ENCODE data around the gene MALAT1. TPM values are rescaled to one million over a fixed set of nuclear protein-coding genes. Genes with fewer than 3 reads are reported as not detected.
A peak's percentile ranks its signal among the peaks of the same experiment; 100 is the strongest.

MALAT1 gene
- total and polyA plus RNA-seq, 2 of the 13 experiments (the other 11 are each of a cell fraction or from before 2014, with no cell fraction given): 143 to 1,237 TPM

DNA sequence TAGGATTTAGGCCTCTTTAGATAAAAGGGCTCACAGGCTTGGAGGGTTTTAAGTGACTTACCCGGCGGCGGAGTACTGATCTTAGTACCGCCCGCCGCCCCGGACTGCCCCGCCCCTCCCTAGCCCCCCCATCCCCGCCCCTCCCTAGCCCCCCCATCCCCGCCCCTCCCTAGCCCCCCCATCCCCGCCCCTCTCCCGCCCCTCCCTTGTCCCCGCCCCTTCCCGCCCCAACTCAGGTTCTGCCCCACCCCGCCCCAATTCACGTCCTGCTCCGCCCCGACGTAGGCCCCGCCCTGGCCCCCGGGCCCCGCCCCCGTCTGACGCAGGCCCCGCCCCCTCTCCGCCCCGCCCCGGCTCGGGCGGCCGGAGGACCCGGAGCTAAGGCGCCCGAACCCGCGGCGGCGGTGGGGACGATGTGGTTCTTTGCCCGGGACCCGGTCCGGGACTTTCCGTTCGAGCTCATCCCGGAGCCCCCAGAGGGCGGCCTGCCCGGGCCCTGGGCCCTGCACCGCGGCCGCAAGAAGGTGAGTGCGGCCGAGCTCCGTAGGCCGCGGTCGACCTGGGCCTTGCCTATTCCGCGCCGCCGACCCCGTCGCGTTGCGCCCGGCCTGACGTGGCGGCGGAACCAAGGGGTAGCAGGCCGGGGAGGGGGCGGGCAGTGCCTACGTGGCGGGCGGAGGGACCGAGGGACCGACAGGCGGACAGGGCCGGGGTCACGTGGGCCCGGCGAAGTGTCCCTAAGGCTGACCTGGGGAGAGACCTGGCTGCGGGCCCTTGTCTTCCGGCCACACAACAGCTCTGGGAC, 26.1 kb downstream of the MALAT1 start, which contains the start of gene SCYL1 (continued):
- TF ChIP-seq ZNF749 (CRISPR knock-in tag; IDR thresholded peaks at IDR 0.05; ENCODE audit: borderline replicate concordance): no peak
- TF ChIP-seq, protein P1, sequence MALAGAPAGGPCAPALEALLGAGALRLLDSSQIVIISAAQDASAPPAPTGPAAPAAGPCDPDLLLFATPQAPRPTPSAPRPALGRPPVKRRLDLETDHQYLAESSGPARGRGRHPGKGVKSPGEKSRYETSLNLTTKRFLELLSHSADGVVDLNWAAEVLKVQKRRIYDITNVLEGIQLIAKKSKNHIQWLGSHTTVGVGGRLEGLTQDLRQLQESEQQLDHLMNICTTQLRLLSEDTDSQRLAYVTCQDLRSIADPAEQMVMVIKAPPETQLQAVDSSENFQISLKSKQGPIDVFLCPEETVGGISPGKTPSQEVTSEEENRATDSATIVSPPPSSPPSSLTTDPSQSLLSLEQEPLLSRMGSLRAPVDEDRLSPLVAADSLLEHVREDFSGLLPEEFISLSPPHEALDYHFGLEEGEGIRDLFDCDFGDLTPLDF (CRISPR knock-in tag; IDR thresholded peaks at IDR 0.05): no peak
- TF ChIP-seq SMC3 (IDR thresholded peaks at IDR 0.05; ENCODE audit: low read length): no peak
- TF ChIP-seq, protein P2, sequence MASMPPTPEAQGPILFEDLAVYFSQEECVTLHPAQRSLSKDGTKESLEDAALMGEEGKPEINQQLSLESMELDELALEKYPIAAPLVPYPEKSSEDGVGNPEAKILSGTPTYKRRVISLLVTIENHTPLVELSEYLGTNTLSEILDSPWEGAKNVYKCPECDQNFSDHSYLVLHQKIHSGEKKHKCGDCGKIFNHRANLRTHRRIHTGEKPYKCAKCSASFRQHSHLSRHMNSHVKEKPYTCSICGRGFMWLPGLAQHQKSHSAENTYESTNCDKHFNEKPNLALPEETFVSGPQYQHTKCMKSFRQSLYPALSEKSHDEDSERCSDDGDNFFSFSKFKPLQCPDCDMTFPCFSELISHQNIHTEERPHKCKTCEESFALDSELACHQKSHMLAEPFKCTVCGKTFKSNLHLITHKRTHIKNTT (CRISPR knock-in tag; IDR thresholded peaks at IDR 0.05): no peak
- TF ChIP-seq SMYD3 (CRISPR knock-in tag; IDR thresholded peaks at IDR 0.05): no peak
- TF ChIP-seq ZFP36 (IDR thresholded peaks at IDR 0.05; ENCODE audit: borderline replicate concordance, low read depth, low read length, partially characterized antibody): no peak
- no peak for TF ChIP-seq HNF4G (IDR thresholded peaks at IDR 0.05; ENCODE audit: borderline replicate concordance, low read depth, low read length)
- no peak for TF ChIP-seq HNF4G (CRISPR knock-in tag; IDR thresholded peaks at IDR 0.05; ENCODE audit: borderline replicate concordance, low read depth)
- no peak for TF ChIP-seq SP1 (IDR thresholded peaks at IDR 0.05)
- TF ChIP-seq SP1 (CRISPR knock-in tag; IDR thresholded peaks at IDR 0.05): peak; percentile 38
- TF ChIP-seq, protein P3, sequence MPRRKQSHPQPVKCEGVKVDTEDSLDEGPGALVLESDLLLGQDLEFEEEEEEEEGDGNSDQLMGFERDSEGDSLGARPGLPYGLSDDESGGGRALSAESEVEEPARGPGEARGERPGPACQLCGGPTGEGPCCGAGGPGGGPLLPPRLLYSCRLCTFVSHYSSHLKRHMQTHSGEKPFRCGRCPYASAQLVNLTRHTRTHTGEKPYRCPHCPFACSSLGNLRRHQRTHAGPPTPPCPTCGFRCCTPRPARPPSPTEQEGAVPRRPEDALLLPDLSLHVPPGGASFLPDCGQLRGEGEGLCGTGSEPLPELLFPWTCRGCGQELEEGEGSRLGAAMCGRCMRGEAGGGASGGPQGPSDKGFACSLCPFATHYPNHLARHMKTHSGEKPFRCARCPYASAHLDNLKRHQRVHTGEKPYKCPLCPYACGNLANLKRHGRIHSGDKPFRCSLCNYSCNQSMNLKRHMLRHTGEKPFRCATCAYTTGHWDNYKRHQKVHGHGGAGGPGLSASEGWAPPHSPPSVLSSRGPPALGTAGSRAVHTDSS (CRISPR knock-in tag; conservative IDR thresholded peaks at IDR 0.05): no peak
- TF ChIP-seq KLF15 (CRISPR knock-in tag; IDR thresholded peaks at IDR 0.05; ENCODE audit: borderline replicate concordance): no peak
- TF ChIP-seq ZNF776 (CRISPR knock-in tag; IDR thresholded peaks at IDR 0.05): 0 out of 2 replicates have a peak, but pooled peaks have one; percentile 33
- TF ChIP-seq TARDBP (CRISPR knock-in tag; IDR thresholded peaks at IDR 0.05): 0 out of 2 replicates have a peak, but pooled peaks have one; percentile 56
- no peak for TF ChIP-seq ONECUT2 (CRISPR knock-in tag; IDR thresholded peaks at IDR 0.05)
- no peak for TF ChIP-seq ZNF367 (CRISPR knock-in tag; IDR thresholded peaks at IDR 0.05; ENCODE audit: borderline replicate concordance)
- TF ChIP-seq MAX (IDR thresholded peaks at IDR 0.05): peak; percentile 53

All from HepG2 (cell line).